HT-29 (cell line): ENCODE results near the gene MRC1. TPM values are rescaled to one million over a fixed set of nuclear protein-coding genes. Genes with fewer than 3 reads are reported as not detected.

Experiments
- DNase-seq: peaks from one replicate; pipeline ENCODE4 v3.0.0-alpha.2; 2015; ENCODE audit warnings: low spot score
- total RNA-seq: library from RNA; depleted of rRNA; stranded (reverse); fragments of >200 nt; shearing (Covaris generic); gene quantifications from 2 replicates; pipeline ENCODE4 v1.2.3, GENCODE V29; 2014

The MRC1 gene
- total RNA-seq, 1 experiment from 2014 or later, result not detected

DNA sequence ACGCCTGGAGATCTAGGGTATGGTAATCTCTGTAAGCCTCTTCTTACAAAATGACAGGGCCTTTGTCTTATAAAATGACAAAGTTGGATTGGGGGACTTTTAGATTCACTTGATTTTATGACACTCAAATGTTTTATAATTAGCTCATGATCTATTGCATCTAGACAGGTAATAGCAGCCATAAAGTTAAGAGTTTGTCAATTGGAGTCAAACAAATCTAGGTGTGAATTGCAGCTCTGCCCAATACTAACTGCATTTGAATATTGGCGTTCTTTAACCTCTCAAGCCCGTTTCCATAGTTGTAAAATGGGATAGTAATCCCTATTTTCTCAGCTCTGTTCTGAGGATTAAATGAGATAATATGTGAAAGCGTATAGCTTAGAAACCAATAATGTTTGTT is 14.1 kb upstream of the MRC1 start:
- no peak for DNase-seq

DNA sequence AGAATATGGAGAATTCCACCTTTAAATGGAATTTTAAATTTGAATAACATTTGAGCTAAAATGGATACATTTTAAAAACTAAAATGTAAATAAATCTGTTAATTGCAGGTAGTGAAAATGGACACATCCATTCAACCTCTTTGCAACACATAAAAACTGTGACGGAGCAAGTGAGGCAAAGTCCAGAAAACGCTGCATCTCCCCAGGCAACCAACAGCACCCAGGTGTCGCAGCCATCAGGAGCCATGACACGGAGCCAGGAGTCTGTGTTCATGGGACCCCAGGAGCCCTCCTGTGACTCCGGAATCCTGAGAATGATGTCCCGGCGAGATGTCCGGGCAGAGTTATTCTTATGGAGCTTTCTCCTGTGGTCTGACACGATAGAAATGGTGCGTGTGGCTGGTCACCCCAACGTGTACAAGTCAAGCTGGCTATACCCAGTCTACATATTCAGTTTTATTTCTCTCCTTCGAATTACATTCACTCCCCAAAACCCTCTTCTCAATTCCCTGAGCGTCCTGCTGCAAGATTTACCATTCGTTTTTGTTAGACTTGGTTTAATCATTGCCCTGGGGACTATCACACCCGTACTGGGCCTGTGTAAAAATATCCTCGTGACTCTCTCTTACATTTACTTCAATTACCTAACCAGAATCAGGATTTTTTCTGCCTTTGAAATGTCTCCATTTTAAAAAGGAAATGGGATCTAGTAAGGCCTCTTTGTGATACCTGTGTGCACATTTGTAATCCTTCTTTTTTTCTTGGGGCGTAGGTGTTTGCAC is 13.1 kb upstream of the MRC1 start:
- no peak for DNase-seq

DNA sequence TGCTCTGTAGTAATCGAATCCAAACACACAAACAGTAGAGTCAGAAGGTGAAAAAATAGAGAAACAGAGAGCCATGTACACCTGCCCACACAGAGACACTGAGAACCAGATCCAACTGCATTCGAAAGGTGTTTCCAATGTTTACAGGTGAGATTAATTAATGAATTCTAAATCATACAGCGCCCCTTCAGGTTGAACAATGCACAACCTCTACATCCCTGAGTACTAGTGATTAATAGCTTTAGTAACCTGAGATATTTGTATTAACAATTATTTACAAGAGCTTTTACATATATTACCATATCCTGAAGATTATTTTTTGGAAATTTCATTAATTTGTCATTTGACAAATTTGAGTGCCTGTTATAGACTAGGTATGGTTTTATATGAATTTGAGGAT is 7.6 kb upstream of the MRC1 start:
- peak; percentile 16 for DNase-seq

DNA sequence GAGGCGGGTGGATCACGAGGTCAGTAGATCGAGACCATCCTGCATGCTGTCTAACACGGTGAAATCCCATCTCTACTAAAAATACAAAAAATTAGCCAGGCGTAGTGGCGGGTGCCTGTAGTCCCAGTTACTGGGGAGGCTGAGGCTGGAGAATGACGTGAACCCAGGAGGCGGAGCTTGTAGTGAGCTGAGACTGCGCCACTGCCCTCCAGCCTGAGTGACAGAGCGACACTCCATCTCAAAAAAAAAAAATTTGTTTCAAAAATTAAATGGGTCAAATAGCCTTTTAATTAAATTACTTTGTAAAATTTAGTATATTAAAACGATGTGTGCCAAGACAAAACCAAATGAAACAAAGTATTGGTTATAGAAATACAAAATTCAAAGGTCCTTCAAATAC is 6.8 kb upstream of the MRC1 start:
- DNase-seq, result no peak

DNA sequence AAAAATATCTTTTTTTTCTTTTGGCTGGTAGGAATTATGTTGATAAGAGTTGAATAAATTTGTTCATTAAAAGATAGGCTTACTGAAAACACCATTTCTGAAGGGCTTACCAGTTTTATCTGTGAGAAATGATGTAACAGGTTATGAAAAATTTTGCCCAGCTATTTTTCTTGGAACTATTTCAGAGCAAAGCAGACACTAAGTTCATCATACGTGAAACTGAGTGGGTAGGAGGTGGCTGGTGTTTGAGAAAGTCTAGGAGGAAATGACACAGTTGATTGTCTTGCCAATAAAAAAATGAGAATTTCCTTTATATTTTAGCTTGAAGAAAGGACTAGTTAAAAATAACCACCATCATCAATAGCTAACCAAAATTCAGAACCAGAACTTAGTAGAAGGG is 6.2 kb upstream of the MRC1 start:
- no peak for DNase-seq

DNA sequence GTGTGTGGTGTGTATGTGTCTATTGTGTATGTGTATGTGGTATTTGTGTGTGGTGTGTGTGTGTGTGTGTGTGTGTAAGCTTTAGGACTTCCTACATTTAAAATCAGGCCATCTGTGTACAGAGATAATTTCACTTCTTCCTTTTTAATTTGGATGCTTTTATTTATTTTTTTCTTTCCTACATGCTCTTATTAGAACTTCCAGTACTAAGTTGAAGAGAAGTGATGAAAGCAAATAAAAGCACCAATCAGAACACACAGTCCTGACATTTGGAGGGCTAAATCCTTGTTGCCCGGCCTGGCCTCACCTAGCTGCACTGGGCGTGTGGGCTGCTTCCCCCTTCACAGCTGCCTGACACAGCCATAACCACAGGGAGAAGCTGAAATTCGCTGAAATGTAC is 3.8 kb upstream of the MRC1 start:
- no peak for DNase-seq

DNA sequence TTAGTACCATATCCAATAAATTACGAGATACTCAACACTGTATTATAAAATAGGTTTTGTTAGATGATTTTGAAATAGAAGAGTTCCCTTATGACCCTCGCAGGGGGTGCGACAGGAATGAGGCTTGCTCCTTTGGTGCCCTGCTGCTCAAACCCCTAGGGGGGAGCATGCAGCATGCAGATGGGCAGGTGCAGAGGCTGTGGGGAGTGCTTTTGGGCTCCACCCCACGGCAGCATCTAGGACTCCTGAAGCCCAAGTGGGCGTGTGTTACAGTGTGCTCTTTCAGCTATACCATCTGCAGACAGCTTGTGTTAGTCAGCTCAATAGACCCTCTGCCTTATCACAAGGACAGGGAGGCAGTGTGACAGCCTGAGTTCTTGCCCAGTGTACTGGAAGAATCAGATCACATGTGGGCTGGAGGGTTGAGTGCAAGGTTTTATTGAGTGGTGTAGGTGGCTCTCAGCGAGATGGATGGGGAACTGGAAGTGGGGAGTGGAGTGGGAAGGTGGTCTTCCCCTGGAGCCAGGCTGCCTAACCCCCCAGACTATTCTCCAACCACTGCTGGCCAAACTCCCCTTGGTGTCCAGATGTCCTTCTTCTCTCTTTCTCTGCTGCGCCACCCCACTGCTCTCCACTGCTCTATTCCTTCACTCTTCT is 3.1 kb upstream of the MRC1 start:
- no peak for DNase-seq

DNA sequence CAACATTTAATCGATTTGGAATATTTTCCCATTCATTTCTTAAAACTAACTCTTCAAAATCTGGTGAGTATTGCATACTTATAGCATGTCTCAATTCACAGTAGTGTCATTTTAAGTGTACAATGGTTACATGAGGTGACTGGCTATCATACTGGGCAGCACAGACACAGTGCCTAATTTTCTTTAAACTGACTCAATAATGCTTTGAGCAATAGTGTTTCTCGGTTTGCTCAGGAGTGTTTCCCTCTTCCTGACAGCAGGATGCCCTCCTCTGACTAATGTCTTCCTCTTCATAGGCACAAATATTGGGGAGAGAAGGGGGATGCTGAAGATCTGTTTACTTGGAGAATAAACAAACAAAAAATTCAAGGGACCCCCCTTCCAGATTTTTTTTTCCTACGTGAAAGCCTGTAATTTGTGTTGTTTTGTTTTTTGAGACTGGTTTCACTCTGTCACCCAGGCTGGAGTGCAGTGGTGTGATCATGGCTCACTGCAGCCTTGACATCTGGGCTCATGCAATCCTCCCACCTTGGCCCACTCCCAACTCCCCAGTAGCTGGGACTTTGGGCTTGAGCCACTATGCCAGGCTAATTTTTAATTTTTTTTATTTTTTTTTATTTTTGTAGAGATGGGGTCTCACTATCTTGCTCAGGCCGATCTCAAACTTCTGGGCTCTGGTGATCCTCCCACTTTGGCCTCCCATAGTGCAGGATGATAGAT is 2.2 kb downstream of the MRC1 start:
- DNase-seq, result no peak

DNA sequence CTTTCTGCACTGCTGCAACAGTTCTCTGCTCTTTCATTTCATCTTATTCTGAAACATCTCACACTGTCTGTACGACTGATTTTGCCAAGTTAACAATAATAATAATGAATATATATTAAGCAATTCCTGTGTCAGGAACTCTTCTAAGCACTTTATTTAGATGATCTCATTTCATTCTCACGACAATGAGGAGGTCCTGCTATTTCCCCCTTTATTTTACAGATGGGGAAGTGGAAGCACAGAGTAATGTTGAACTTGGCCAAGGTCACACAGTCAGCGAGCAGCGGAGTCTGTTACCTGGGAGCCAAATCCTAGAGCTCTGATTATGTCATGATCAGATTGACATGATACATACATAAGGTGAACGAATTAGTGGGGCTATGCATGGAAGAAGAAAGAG is 5.8 kb downstream of the MRC1 start:
- no peak for DNase-seq

DNA sequence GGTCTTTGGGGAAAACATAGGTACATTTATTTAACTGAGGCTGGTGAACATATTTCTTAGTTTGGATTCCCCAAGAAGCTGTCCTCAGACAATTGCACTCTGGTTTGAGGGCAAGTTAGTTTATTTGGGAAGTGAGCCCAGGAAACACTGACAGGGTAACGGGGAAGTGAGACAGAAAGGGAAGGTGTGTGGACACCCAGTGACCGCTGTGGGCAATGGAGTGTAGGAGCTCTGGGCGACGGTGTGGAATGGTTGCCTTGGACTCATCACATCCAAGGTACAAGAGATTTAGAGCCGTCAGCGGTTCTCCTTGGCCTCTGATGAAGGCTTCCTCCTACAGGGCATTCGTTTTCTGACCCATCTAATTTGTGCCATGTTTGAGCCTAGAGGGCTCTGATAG is 7.1 kb downstream of the MRC1 start:
- DNase-seq, result no peak

DNA sequence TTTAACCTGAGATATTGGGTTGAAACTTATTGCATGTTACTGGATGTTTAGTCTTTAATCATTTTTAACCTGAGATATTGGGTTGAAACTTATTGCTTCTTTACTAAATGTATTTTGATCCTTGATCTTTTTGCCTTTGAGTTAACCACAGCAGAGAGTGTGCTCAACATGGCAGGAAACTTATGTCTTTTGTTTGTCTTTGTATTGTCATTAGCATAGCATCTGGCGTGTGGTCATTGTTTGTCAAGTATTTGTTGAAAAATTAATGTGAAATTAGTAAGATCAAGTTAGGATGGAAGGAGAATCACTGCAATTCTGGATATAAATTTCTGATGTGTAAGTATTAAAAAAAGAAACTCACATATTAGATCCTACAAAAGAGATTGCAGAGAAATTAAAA is 8.2 kb downstream of the MRC1 start:
- no peak for DNase-seq

DNA sequence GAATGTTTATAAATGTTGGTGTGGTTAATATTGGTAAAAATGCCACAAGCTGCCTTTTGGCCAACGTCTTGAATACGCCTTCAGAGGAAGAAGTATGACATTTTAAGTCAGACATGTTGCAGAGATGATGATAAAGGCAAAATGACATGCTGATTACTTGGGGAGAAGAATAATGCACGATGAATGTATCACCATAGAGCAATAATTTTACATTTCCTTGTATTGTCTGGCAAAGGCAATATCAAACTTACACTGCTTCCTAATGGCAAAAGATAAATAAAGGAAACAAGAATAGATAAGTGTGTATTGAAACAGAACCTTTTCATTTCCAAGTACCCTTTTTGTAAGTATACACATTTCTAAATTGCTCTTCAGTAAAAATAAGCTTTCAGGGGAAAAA is 8.6 kb downstream of the MRC1 start:
- DNase-seq, result no peak

DNA sequence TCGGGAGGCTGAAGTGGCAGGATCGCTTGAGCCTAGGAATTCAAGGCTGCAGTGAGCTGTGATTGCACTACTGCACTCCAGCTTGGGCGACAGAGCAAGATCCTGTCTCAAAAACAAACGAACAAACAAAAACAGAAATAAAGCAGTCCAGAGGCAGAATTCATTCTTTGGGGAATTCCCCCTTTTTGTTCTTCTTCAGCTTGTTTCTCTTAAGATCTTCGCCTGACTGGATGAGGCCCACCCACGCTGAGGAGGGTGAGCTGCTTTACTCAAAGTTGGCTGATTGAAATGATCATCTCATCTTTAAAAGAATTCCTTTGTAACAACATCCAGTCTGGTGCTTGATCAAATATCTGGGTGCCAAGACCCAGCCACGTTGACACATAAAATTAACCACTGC is 10.7 kb downstream of the MRC1 start:
- no peak for DNase-seq

DNA sequence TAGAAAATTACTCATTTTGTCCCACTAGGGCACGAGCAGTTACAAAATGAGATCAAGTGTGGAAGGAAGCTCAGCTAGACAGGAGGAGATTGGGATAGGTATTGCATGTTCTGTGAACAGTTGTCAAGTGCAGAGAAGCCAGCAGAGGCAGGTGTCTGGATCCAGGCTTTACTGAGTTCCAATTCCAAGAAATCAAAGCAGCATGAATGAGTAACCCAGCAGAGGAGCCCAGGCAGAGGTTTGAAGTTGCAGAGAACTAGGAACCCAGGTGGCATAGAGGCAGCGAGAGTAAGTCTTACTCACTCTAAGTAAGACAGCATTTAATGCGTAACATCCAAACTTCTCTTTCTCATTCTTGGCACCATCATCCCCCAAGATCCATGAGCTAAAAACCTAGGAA is 11.8 kb downstream of the MRC1 start:
- no peak for DNase-seq

DNA sequence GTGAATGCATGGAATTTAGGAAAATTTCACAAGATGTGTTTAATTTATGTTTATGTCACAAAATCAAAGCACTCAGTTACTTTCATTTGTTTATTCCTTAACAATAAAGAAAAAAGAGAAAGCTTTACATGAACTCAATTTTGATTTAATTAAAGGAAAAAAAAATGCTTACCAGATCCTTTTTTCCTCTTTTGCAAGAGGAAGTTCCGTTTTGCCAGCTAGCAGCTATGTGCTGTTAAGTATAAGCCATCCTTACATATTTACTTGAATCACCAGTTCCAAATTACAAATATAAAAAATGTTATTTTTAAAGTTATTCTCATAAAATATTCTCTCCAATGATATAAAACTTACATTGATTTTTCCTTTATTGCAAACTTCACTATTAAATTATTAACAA is 12.7 kb downstream of the MRC1 start:
- no peak for DNase-seq

DNA sequence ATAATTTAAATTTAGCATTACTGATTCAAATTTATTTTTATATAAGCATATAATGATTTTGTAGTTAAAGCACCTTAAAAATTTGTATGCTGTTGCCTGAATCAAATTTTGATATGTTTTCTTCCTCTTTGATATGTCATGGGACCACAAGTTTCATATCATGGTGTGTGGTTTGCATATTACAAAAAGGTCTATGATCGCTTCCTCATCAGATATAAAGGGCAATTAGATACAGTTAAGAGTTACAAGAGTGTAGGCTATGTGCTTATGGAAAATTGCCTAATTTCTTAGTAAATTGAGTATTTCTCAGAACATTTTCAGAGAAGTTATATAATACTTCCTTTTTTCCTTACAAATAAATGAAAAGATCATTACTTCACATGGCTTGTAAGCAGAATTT is 22.2 kb downstream of the MRC1 start:
- DNase-seq, result no peak

DNA sequence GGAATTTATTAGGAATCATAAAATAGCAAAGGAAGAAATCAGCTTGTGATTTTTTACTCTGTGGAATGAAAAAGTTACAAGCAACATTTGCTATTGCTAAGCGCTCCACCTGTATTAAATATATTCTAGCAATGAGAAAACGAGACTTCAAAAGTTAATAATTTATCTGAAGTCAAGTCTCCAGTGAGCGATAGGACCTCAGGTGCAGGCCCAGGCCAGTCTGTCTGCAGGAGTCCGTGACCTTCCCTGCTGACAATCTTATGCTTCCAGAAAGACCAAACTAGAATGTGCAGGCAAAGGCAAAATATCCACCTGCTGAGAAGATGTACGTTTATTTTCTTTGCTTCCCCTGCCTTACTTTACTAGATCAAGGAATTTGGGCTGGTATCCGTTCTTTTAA is 22.7 kb downstream of the MRC1 start:
- no peak for DNase-seq

DNA sequence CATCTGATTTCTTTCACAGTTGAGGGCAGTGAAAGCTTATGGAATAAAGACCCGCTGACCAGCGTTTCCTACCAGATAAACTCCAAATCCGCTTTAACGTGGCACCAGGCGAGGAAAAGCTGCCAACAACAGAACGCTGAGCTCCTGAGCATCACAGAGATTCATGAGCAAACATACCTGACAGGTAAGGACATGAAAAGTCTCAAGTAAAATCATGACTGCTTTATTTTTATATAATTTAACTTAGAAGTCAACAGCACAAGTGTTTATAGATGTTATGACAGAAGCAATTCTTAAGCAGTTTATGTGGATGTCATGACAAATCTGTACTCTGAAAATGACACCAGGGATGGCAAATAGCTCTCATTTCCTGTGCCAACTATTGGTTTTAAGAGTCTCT is 24.5 kb downstream of the MRC1 start:
- no peak for DNase-seq

DNA sequence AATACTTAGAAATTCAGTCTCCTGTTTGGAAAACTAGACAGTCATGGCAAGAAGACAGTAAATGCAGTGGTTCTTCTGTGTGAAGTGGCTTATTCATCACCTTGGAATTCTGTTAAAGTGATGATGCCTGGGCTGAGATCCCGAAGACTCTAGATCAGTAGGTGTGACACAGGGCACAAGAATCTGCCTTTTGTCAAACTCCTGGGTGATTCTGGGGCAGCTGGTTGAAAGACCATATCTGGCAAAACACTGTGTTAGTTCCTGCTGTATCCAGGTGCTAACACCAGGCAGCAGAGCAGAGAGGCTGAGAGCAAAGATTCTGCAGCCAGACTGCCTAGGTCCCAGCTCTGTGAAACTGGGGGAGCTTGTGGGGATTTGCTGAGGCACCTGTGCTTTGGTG is 26.5 kb downstream of the MRC1 start:
- no peak for DNase-seq

DNA sequence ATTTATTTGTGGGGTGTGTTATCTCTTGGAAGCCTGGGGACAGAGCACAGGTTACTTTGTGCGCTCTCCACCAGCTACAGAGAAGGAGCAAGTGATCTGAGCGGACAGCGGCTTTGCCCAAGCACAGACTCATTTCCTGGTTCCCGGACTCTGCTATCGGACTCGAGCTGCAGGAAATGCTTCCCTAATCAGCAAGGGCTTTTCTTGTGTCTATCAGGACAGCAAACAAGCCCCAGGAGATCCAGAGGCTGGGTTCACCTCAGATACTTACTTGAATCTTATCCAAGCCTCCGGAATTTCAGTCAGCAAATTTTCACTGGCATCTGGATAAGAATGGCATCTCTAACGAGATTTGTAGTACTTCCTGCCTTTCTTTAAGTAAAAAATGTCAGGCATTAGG is 27.8 kb downstream of the MRC1 start:
- DNase-seq, result peak; percentile 15

DNA sequence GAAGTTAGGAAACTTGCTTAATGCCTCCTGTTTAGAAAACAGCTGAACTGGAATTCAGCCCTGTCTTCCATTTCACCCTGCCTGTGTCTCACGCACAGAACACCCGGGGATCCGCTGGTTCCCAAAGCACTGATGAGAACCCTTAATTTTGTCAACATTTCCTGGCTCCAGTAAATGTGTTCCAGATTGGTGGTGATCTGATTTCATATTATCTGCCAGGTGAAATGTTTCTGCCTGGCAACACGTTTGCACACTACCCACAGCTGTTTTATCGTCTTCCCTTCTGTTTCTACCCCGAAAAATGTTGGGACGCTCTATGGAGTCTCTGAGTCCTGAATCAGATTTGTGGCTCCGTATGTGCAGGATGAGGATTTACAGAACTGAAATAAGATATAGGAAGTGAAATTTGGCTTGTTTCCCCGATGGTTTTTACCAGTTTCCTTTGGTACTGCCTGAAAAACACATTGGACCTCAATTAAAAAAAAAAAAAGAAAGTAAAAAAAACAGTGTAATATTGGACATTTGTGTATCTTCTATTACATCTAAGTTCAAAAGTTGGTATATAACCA is 29.0 kb downstream of the MRC1 start:
- no peak for DNase-seq

DNA sequence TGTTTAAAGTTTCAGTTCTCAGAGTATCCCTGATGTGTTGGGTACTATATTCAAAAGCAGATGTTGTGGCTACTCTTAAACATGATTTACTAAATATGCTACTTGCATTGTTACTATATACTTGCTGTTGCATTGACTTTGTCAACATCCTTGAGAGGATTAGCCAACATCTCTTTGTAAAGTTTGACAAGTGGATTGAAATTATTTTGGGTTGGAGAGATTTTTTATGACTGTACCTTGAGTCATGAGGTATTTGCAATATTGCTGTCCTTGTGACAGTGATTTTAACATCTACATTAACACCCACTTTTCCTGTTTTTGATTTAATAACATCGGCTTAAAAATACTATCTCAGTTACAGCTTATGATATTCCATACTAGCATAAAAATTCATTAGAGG is 31.9 kb downstream of the MRC1 start:
- no peak for DNase-seq

DNA sequence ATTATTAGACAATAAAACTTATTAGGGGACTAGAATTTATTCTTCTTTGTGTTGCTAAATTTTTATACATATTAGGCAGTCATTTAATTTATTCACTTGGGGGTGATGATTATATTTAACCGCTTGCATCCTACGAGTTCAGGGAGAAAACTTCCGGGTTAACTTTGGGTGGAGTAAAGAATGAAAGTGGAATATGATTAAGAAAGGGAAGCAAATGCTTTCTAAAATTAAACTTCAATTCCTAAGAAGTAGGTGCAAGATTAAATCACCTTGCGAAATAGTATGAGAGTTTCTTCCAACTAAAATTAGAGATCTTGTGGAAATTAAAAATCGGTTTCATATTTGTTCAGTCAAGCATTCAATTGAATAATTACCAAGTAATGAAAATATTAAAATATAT is 33.5 kb downstream of the MRC1 start:
- no peak for DNase-seq
